GOT3 (cell line): ENCODE results near the gene MINDY4B.
"Not testable (repeated sequence)": the region's sequence is repeated elsewhere in the genome, so short reads cannot be mapped to it uniquely, and the experiment has no call there.

Source experiments
- DNase-seq: peaks from one replicate; lab custom pipeline; 2025; ENCODE audit warnings: mixed read lengths; lab: John Stamatoyannopoulos, UW

The MINDY4B gene

GRCh38 chr3:150898046-150898754 is 7.0 kb downstream of the MINDY4B start:
- no peak for DNase-seq

GRCh38 chr3:150897592-150897991 is 7.6 kb downstream of the MINDY4B start:
- no peak for DNase-seq

- no peak for DNase-seq
Observed at GRCh38 chr3:150890831-150891230, 14.4 kb downstream of the MINDY4B start.

GRCh38 chr3:150890295-150890694 is 14.9 kb downstream of the MINDY4B start:
- no peak for DNase-seq

DNA sequence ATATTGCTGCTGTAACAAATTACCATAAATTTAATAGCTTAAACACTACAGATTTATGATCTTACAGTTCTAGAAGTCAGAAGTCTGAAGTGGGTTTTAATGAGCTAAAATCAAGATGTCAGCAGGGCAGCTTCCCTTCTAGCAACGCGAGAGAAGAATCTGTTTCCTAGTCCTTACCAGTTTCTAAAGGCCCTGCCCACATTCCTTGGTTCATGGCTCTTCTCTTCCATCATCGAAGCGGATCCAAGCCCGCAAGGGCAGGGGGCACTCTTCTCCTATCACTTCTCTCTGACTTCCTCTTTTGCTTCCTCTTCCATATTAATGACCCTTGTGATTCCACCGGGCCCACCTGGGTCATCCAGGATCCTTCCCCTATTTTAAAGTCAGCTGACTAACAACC is 16.1 kb downstream of the MINDY4B start:
- DNase-seq, result no peak

- no peak for DNase-seq
Observed at GRCh38 chr3:150887031-150887430, 18.2 kb downstream of the MINDY4B start.

GRCh38 chr3:150885535-150885934 is 19.7 kb downstream of the MINDY4B start:
- DNase-seq, result no peak

DNA sequence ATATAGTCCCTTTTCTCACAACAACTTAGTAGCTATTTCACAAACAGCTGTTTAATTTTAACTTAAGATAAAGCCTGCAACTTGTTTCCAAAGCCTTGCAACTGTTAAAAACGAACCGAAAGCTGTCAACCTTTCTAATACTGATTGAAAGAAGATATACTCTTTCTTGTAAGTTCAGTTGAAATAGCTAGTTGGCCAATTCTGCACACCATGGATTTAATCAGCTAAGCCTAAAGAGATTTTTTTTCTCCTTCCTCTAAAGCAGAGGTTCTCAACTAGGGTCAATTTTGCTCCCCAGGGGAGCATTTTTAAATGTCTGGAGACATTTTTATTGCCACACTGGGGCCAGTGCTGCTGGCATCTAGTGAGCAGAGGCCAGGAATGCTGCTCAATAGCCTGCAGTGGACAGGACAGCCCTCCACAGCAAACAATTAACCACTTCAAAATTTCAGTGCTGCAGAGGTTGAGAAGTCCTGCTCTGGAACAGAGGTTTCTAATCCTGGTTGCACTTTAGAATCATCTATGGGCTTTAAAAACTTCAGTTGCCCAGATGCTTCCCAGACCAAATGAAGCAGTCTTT is 26.2 kb downstream of the MINDY4B start:
- no peak for DNase-seq

DNA sequence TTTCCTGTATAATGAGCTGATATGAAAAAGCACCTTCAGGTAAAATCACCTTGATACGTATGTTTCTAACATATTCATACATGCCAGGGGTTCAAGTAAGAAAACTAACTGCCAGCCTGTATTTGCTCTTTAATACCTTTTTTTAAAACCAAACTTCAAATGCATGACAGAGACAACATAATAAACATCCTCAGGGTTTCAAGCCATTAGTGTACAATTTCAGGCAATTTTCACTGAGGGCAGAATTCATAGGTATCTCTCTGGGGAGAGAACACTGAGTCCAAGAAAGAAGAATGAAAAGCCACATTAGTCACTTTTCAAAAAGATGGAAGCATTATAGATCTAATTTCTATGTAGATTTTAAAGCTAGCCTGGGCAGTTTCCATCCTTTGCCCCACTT is 26.9 kb downstream of the MINDY4B start:
- no peak for DNase-seq

GRCh38 chr3:150877303-150877702 is 27.9 kb downstream of the MINDY4B start:
- DNase-seq, result no peak

DNA sequence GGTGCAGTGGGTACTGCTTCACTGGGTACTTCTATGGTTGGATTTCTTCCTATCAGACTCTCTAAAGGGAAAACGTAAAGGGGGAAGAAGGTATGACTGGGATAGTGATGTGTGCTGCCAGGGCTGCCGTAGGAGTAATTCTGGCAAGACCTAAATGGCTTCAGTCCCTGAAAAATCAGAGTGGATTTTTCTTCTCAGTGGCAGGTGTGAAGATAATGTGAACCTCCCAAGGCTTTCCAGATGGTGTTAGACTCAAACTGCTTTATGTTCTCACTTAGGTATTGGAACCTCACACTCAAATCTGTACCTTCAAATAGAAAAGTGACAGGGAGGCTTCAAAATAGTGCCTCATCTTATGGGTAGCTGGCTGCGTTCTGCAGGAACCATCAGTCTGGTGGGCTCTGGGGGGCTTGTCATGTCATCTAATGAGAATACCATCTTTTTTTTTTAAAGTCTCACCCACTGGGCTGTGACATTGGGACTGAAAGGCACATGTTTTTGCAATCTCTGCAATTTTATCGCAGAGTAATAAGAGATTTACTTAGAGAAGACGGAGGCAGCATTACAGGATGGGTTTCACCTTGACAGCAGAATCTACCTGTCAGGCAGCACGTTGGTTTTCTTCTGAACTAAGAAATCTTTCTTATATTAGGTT is 28.5 kb downstream of the MINDY4B start:
- DNase-seq, result no peak

DNA sequence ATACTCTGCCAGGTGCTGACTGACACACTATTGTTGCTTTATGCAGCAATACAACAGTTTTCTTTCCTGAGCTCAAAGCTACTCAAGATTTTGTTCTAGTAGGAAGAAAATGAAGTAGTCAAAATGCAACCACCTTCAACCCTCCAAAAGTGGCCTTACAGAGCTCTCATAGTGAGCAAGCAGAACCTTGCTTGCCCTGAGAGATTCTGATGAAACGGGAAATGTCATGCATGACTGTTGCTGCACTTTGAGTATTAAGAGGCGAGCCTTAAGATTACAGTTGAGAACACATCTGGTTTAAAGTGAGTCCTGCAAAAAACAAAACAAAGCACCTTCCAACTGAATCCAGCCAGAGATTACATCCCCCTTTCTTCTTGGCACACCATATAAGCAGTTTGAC is 29.7 kb downstream of the MINDY4B start:
- no peak for DNase-seq

- DNase-seq, result no peak
Observed at GRCh38 chr3:150874666-150875219, 30.5 kb downstream of the MINDY4B start.

GRCh38 chr3:150871192-150871591 is 34.0 kb downstream of the MINDY4B start:
- no peak for DNase-seq

DNA sequence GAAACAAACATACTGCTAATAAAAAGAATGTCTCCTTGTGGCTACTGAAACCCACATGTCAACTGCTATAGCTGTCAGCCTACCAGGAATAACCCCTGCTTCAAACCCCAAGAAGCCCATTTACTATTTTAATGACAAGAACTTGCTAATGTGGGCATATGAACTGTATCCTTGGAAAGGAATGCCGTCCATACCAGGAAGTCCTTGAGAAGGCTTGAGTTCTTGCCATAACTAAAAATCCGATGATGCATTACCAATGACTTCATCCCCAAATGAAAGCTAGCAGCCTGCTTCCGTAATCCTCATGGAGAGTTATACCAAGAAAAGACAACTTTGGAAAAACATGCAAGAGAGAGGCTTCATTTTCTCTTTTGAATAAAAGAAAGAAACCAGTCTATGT is 34.8 kb downstream of the MINDY4B start:
- DNase-seq, result no peak

DNA sequence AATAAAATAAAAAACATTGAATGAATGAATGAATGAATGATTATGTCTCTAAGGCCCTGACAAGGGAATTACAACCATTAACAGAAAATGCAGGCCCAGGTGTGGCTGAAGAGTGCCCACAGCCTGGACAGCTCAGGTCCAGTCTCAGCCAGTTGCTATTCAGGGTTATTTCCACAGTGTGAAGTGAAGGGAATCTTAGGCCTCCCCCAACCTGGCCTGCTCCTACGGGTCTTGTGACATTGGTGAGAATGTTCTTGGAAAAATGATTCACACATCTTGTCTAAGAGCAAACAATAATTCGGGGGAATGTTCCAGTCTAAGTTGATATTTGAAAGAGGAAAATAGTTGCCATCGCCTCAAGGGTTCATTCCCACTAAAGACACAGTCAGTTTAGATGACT is 37.0 kb downstream of the MINDY4B start:
- DNase-seq, result no peak

GRCh38 chr3:150867434-150867833 is 37.8 kb downstream of the MINDY4B start:
- DNase-seq, result no peak

- not testable (repeated sequence) for DNase-seq
Observed at GRCh38 chr3:150863921-150864320, 41.3 kb downstream of the MINDY4B start.

- DNase-seq, result no peak
Observed at GRCh38 chr3:150861851-150862250, 43.4 kb downstream of the MINDY4B start.

DNA sequence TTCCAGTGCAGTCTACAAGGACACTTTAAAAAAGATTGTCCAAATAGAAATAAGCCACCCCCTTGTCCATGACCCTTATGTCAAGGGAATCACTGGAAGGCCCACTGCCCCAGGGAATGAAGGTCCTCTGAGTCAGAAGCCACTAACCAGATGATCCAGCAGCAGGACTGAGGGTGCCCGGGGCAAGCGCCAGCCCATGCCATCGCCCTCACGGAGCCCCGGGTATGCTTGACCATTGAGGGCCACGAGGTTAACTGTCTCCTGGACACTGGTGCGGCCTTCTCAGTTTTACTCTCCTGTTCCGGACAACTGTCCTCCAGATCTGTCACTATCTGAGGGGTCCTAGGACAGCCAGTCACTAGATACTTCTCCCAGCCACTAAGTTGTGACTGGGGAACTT is 47.3 kb downstream of the MINDY4B start:
- not testable (repeated sequence) for DNase-seq

- no peak for DNase-seq
Observed at GRCh38 chr3:150850191-150850590, 55.0 kb downstream of the MINDY4B start.

- no peak for DNase-seq
Observed at GRCh38 chr3:150848864-150849263, 56.4 kb downstream of the MINDY4B start.

DNA sequence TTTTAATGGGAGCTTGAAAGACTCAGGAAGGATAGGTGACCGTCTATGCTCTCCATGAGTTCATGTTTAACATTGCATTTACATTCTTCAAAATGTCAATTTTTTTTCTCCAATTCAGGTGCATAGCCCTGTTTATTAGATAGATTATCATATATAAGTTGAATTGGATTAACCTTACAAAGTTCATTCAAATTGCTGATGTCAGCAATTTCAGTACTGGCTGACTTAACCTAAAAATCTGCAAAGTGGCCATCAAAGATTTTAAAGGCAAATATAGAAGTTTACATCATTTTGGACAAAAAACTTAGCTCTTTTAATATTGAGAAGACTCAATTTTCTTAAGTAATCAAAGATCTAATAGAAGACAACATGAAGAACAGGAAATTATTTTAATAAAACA is 57.8 kb downstream of the MINDY4B start:
- no peak for DNase-seq
